ENCODE results near the gene TRPC4.
"Not testable (repeated sequence)": the region's sequence is repeated elsewhere in the genome, so short reads cannot be mapped to it uniquely, and the experiment has no call there.

TRPC4 gene

GRCh38 chr13:37833411-37833810 lies 36.2 kb downstream of the TRPC4 start:
- DNase-seq (ENCODE audit: low read depth in 2 of 2), result no peak

GRCh38 chr13:37816276-37816675 lies 53.3 kb downstream of the TRPC4 start:
- no peak for DNase-seq (ENCODE audit: low read depth in 2 of 2)

GRCh38 chr13:37811441-37811840 lies 58.1 kb downstream of the TRPC4 start:
- DNase-seq (ENCODE audit: low read depth in 2 of 2), result no peak

- no peak for DNase-seq (ENCODE audit: low read depth in 2 of 2)
Observed at GRCh38 chr13:37806666-37807065, 62.9 kb downstream of the TRPC4 start.

GRCh38 chr13:37797631-37798030 lies 71.9 kb downstream of the TRPC4 start:
- DNase-seq (ENCODE audit: low read depth in 2 of 2), result no peak

- not testable (repeated sequence) for DNase-seq (ENCODE audit: low read depth in 2 of 2)
Observed at GRCh38 chr13:37796795-37797194, 72.8 kb downstream of the TRPC4 start.

- no peak for DNase-seq (ENCODE audit: low read depth in 2 of 2)
Observed at GRCh38 chr13:37795326-37795725, 74.2 kb downstream of the TRPC4 start.

- DNase-seq (ENCODE audit: low read depth in 2 of 2), result no peak
Observed at GRCh38 chr13:37791699-37792098, 77.9 kb downstream of the TRPC4 start.

GRCh38 chr13:37788346-37788745 lies 81.2 kb downstream of the TRPC4 start:
- no peak for DNase-seq (ENCODE audit: low read depth in 2 of 2)

- DNase-seq (ENCODE audit: low read depth in 2 of 2), result no peak
Observed at GRCh38 chr13:37777676-37778075, 91.9 kb downstream of the TRPC4 start.

- DNase-seq (ENCODE audit: low read depth in 2 of 2), result no peak
Observed at GRCh38 chr13:37775871-37776270, 93.7 kb downstream of the TRPC4 start.

- DNase-seq (ENCODE audit: low read depth in 2 of 2), result no peak
Observed at GRCh38 chr13:37772644-37773043, 96.9 kb downstream of the TRPC4 start.

GRCh38 chr13:37769545-37769944 lies 100.0 kb downstream of the TRPC4 start:
- DNase-seq (ENCODE audit: low read depth in 2 of 2), result no peak

- no peak for DNase-seq (ENCODE audit: low read depth in 2 of 2)
Observed at GRCh38 chr13:37769078-37769477, 100.5 kb downstream of the TRPC4 start.

- DNase-seq (ENCODE audit: low read depth in 2 of 2), result no peak
Observed at GRCh38 chr13:37766502-37766901, 103.1 kb downstream of the TRPC4 start.

GRCh38 chr13:37755349-37755748 lies 114.2 kb downstream of the TRPC4 start:
- no peak for DNase-seq (ENCODE audit: low read depth in 2 of 2)

- DNase-seq (ENCODE audit: low read depth in 2 of 2), result no peak
Observed at GRCh38 chr13:37753776-37754175, 115.8 kb downstream of the TRPC4 start.

GRCh38 chr13:37752146-37752545 lies 117.4 kb downstream of the TRPC4 start:
- DNase-seq (ENCODE audit: low read depth in 2 of 2), result no peak

GRCh38 chr13:37751025-37751424 lies 118.5 kb downstream of the TRPC4 start:
- DNase-seq (ENCODE audit: low read depth in 2 of 2), result no peak

- DNase-seq (ENCODE audit: low read depth in 2 of 2), result no peak
Observed at GRCh38 chr13:37748913-37749312, 120.7 kb downstream of the TRPC4 start.

- no peak for DNase-seq (ENCODE audit: low read depth in 2 of 2)
Observed at GRCh38 chr13:37747071-37747612, 122.4 kb downstream of the TRPC4 start.

GRCh38 chr13:37741536-37741935 lies 128.0 kb downstream of the TRPC4 start:
- DNase-seq (ENCODE audit: low read depth in 2 of 2), result no peak

- DNase-seq (ENCODE audit: low read depth in 2 of 2), result no peak
Observed at GRCh38 chr13:37736045-37736444, 133.5 kb downstream of the TRPC4 start.

- no peak for DNase-seq (ENCODE audit: low read depth in 2 of 2)
Observed at GRCh38 chr13:37735293-37735692, 134.3 kb downstream of the TRPC4 start.
